Loucy (cell line): Measurements from ENCODE around the gene ACTG1.

Experiments
- H2AFZ ChIP-seq: fragments of 200-600 bp; sonication (generic); 2 replicates; pipeline ENCODE4 v1.6.0; 2016; ENCODE audit warnings: antibody characterized with exemption, mild to moderate bottlenecking, low read length, moderate library complexity
- H3F3A ChIP-seq: fragments of 200-600 bp; 2 replicates; pipeline ENCODE4 v1.6.0; 2016; ENCODE audit warnings: antibody characterized with exemption, low read depth, mild to moderate bottlenecking
- H3K27me3 ChIP-seq: fragments of 200-600 bp; sonication (generic); 2 replicates; pipeline ENCODE4 v1.6.1; 2014; ENCODE audit warnings: low read length, mild to moderate bottlenecking; ENCODE audit not compliant: insufficient read depth, poor library complexity, severe bottlenecking
- H3K36me3 ChIP-seq: fragments of 200-600 bp; sonication (generic); 2 replicates; pipeline ENCODE4 v1.6.1; 2016; ENCODE audit warnings: low read length; ENCODE audit not compliant: insufficient read depth
- H3K4me1 ChIP-seq: fragments of 200-600 bp; sonication (generic); 2 replicates; pipeline ENCODE4 v1.5.1; 2014; ENCODE audit warnings: low read length, mild to moderate bottlenecking; ENCODE audit not compliant: insufficient read depth, poor library complexity, severe bottlenecking
- H3K4me2 ChIP-seq: fragments of 200-600 bp; sonication (generic); 2 replicates; pipeline ENCODE4 v1.6.0; 2014; ENCODE audit warnings: antibody characterized with exemption, low read length, low read depth, mild to moderate bottlenecking; ENCODE audit not compliant: poor library complexity, severe bottlenecking
- H3K4me3 ChIP-seq: fragments of 200-600 bp; sonication (generic); 2 replicates; pipeline ENCODE4 v1.5.1; 2014; ENCODE audit warnings: low read length, mild to moderate bottlenecking, mixed read lengths; ENCODE audit not compliant: poor library complexity, severe bottlenecking
- H3K79me2 ChIP-seq: fragments of 200-600 bp; sonication (generic); 2 replicates; pipeline ENCODE4 v1.6.1; 2014; ENCODE audit warnings: low read length; ENCODE audit not compliant: insufficient read depth
- H3K9ac ChIP-seq: fragments of 200-600 bp; sonication (generic); 2 replicates; pipeline ENCODE4 v1.6.0; 2014; ENCODE audit warnings: mild to moderate bottlenecking, low read depth, low read length, moderate library complexity; ENCODE audit not compliant: poor library complexity, severe bottlenecking
- H3K9me2 ChIP-seq: fragments of 200-600 bp; sonication (generic); replicated peaks from 2 replicates; pipeline ENCODE4 v1.6.1; 2016; ENCODE audit warnings: low read depth, low read length, mixed read lengths
- H3K9me3 ChIP-seq: fragments of 200-600 bp; sonication (generic); 2 replicates; pipeline ENCODE4 v1.6.1; 2014; ENCODE audit warnings: mild to moderate bottlenecking, antibody characterized with exemption, low read length, low read depth; ENCODE audit not compliant: insufficient read depth
- H4K20me1 ChIP-seq: fragments of 200-600 bp; sonication (generic); 2 replicates; pipeline ENCODE4 v1.6.0; 2014; ENCODE audit warnings: antibody characterized with exemption, low read length, mild to moderate bottlenecking; ENCODE audit not compliant: insufficient read depth, poor library complexity, severe bottlenecking
- CTCF ChIP-seq: fragments of 200-600 bp; sonication (generic); conservative IDR thresholded peaks from 2 replicates; pipeline ENCODE4 v1.5.1; 2014; ENCODE audit warnings: mild to moderate bottlenecking, antibody characterized with exemption, low read length
- EZH2phosphoT487 ChIP-seq: fragments of 200-600 bp; IDR thresholded peaks from 2 replicates; pipeline ENCODE4 v1.6.1; 2018; ENCODE audit warnings: antibody characterized with exemption, mild to moderate bottlenecking, moderate library complexity, borderline replicate concordance

Gene ACTG1

GRCh38 chr17:81514489-81514738 is 1.8 kb upstream of the ACTG1 start:
- Histone ChIP-seq H3K27me3 (peaks cover 30% of the 10 kb centered on the region), H3K9ac (peak overlapping the region; percentile 95), H3K79me2 (peaks cover 82% of the 10 kb centered on the region), H3K9me2 (no peaks in the 10 kb centered on the region), H3K4me2 (peak overlapping the region; percentile 71), H3K36me3 (peaks cover 30% of the 10 kb centered on the region), H2AFZ (no peak overlapping the region), H3K4me3 (peak overlapping the region; percentile 76), H3F3A (peaks cover 6% of the 10 kb centered on the region), H3K9me3 (no peaks in the 10 kb centered on the region), H3K4me1 (peaks cover 43% of the 10 kb centered on the region), H4K20me1 (peaks cover 58% of the 10 kb centered on the region)
- TF ChIP-seq CTCF (no peak), EZH2phosphoT487 (no peak)

- peaks cover 11% of the 10 kb centered on the region for H3F3A ChIP-seq
Observed at GRCh38 chr17:81513753-81514488, 1.3 kb upstream of the ACTG1 start.

GRCh38 chr17:81513372-81513752 is 763 bp upstream of the ACTG1 start:
- Histone ChIP-seq H3K4me3 (peak overlapping the region; percentile 76), H3F3A (peaks cover 12% of the 10 kb centered on the region)

More at GRCh38 chr17:81513753-81514488, 1.3 kb upstream of the ACTG1 start:
- H3K27me3 ChIP-seq = peaks cover 30% of the 10 kb centered on the region
- peaks cover 47% of the 10 kb centered on the region for H3K4me1 ChIP-seq
- no peaks in the 10 kb centered on the region for H3K9me3 ChIP-seq
- no peak overlapping the region for H2AFZ ChIP-seq
- peak overlapping the region; percentile 76 for H3K4me3 ChIP-seq
- peaks cover 63% of the 10 kb centered on the region for H4K20me1 ChIP-seq
- H3K9ac ChIP-seq = peak overlapping the region; percentile 95
- no peaks in the 10 kb centered on the region for H3K9me2 ChIP-seq
- H3K36me3 ChIP-seq = peaks cover 34% of the 10 kb centered on the region
- peaks cover 87% of the 10 kb centered on the region for H3K79me2 ChIP-seq
- H3K4me2 ChIP-seq = peak overlapping the region; percentile 71
- no peak for TF ChIP-seq EZH2phosphoT487

More at GRCh38 chr17:81513372-81513752, 763 bp upstream of the ACTG1 start:
- TF ChIP-seq CTCF = no peak
- TF ChIP-seq EZH2phosphoT487 = no peak
- peaks cover 47% of the 10 kb centered on the region for H3K4me1 ChIP-seq
- H3K79me2 ChIP-seq = peaks cover 92% of the 10 kb centered on the region
- H3K9ac ChIP-seq = peak overlapping the region; percentile 95
- no peak overlapping the region for H2AFZ ChIP-seq
- H3K27me3 ChIP-seq = peaks cover 30% of the 10 kb centered on the region
- peaks cover 69% of the 10 kb centered on the region for H4K20me1 ChIP-seq
- peak overlapping the region; percentile 71 for H3K4me2 ChIP-seq
- no peaks in the 10 kb centered on the region for H3K9me3 ChIP-seq
- H3K36me3 ChIP-seq = peaks cover 39% of the 10 kb centered on the region
- H3K9me2 ChIP-seq = no peaks in the 10 kb centered on the region
